GM12878 (cell line): ENCODE data around the gene CDKN2AIPNL. TPM values are rescaled to one million over a fixed set of nuclear protein-coding genes. Genes with fewer than 3 reads are reported as not detected.
A peak's percentile ranks its signal among the peaks of the same experiment; 100 is the strongest.

Source experiments
- CHD2 ChIP-seq: IDR thresholded peaks from 2 replicates; pipeline ENCODE4 v1.6.1; 2011; ENCODE audit warnings: low read depth, low read length, improper control_type of control experiment, borderline replicate concordance
- E2F4 ChIP-seq: IDR thresholded peaks from 2 replicates; pipeline ENCODE4 v1.6.1; 2012; ENCODE audit warnings: low read depth, low read length, improper control_type of control experiment
- E4F1 ChIP-seq: fragments of 450-650 bp; IDR thresholded peaks from 2 replicates; pipeline ENCODE4 v1.6.1; 2018; ENCODE audit warnings: borderline replicate concordance, mild to moderate bottlenecking; ENCODE audit not compliant: partially characterized antibody
- ELK1 ChIP-seq: IDR thresholded peaks from 2 replicates; pipeline ENCODE4 v1.6.1; 2012; ENCODE audit warnings: low read depth, low read length, improper control_type of control experiment
- EP300 ChIP-seq, 2 experiments: fragments of 150-350 bp in 1 of 2; IDR thresholded peaks; 2 replicates each; pipeline ENCODE4 v1.6.1; 2011 to 2012; ENCODE audit warnings: low read depth in 2 of 2, low read length in 2 of 2, borderline replicate concordance in 1 of 2, improper control_type of control experiment in 1 of 2, inconsistent platforms in 1 of 2; ENCODE audit not compliant: control insufficient read depth in 1 of 2
- MTA2 ChIP-seq: fragments of 450-650 bp; IDR thresholded peaks from 2 replicates; pipeline ENCODE4 v1.6.1; 2016; ENCODE audit warnings: low read depth, mild to moderate bottlenecking, moderate library complexity
- MXI1 ChIP-seq: fragments of 150-350 bp; IDR thresholded peaks from 2 replicates; pipeline ENCODE4 v1.6.1; 2011; ENCODE audit warnings: low read depth, mild to moderate bottlenecking, inconsistent platforms, low read length, improper control_type of control experiment
- POLR2AphosphoS5 ChIP-seq: IDR thresholded peaks from 2 replicates; pipeline ENCODE4 v1.6.1; 2011; ENCODE audit warnings: mild to moderate bottlenecking, low read length, inconsistent platforms
- RAD21 ChIP-seq: IDR thresholded peaks from 2 replicates; pipeline ENCODE4 v1.6.1; 2011; ENCODE audit warnings: mild to moderate bottlenecking, low read depth, low read length, moderate library complexity; ENCODE audit not compliant: insufficient read depth
- SKIL ChIP-seq: fragments of 450-650 bp; IDR thresholded peaks from 2 replicates; pipeline ENCODE4 v1.6.1; 2017; ENCODE audit warnings: mild to moderate bottlenecking, low read depth, inconsistent platforms; ENCODE audit not compliant: poor library complexity, severe bottlenecking
- SMC3 ChIP-seq: IDR thresholded peaks from 2 replicates; pipeline ENCODE4 v1.6.1; 2011; ENCODE audit warnings: low read length, improper control_type of control experiment, borderline replicate concordance
- TAF1 ChIP-seq: IDR thresholded peaks from 2 replicates; pipeline ENCODE4 v1.6.1; 2011; ENCODE audit warnings: mild to moderate bottlenecking, low read depth, low read length, borderline replicate concordance
- YY1 ChIP-seq: IDR thresholded peaks from 2 replicates; pipeline ENCODE4 v1.6.1; 2011; ENCODE audit warnings: low read depth, mild to moderate bottlenecking, low read length
- ZNF207 ChIP-seq: fragments of 450-650 bp; IDR thresholded peaks from 2 replicates; pipeline ENCODE4 v1.6.1; 2014; ENCODE audit warnings: antibody characterized with exemption, mild to moderate bottlenecking, borderline replicate concordance
- ZNF217 ChIP-seq: fragments of 450-650 bp; IDR thresholded peaks from 2 replicates; pipeline ENCODE4 v1.6.1; 2017; ENCODE audit warnings: antibody characterized with exemption, mild to moderate bottlenecking
- ZNF687 ChIP-seq: fragments of 450-650 bp; IDR thresholded peaks from 2 replicates; pipeline ENCODE4 v1.6.1; 2017; ENCODE audit warnings: mild to moderate bottlenecking, moderate library complexity
- ZZZ3 ChIP-seq: IDR thresholded peaks from 2 replicates; pipeline ENCODE4 v1.6.1; 2011; ENCODE audit warnings: low read depth; ENCODE audit not compliant: control insufficient read depth, insufficient read length
- polyA plus RNA-seq, 11 experiments: library from polyadenylated mRNA; depleted of rRNA in 4 of 11; unstranded in 6 of 11; stranded (reverse) in 5 of 11; fragments of >200 nt; fragmentation: Nextera tagmentation in 4 of 11; fragmentation: Illumina TruSeq in 1 of 11; extraction: Ambion mirVana in 4 of 11; extraction: Trizol in 1 of 11; gene quantifications; 1 replicate in 1 of 11; 2 replicates in 10 of 11; pipeline versions ENCODE4 v1.2.1 to v1.2.3, GENCODE V29; 2011 to 2016; ENCODE audit warnings: inconsistent platforms in 2 of 11, missing spikeins in 2 of 11, low read depth in 1 of 11
- total RNA-seq, 4 experiments: library from RNA; depleted of rRNA in 3 of 4; stranded (reverse); fragments of >200 nt in 3 of 4; fragmentation: Illumina TruSeq in 1 of 4; extraction: Trizol in 1 of 4; gene quantifications; 2 replicates each; pipeline versions ENCODE4 v1.2.1 to v1.2.3, GENCODE V29; 2013 to 2021

CDKN2AIPNL gene
- total and polyA plus RNA-seq, 10 of the 15 experiments (the other 5 are each of a cell fraction or from before 2014, with no cell fraction given), result 23.5 to 72.0 (median 36.6) TPM

GRCh38 chr5:134411546-134412266 is at the start of gene CDKN2AIPNL (continued):
- TF ChIP-seq E2F4 (peak; percentile 82), SMC3 (peak; percentile 71), RAD21 (peak; percentile 66), ELK1 (peak; percentile 56; the same call in 1 of the 2 replicates), EP300 (IDR thresholded peaks at IDR 0.05; ENCODE audit: borderline replicate concordance in 1 of 2, control insufficient read depth in 1 of 2, low read depth in 2 of 2, low read length in 2 of 2) (peak in 1 of 2 experiments; percentile 46; a peak in 1 of 4 replicates), CHD2 (peak; percentile 73), YY1 (peak; percentile 93), TAF1 (peak; percentile 96), E4F1 (no peak), ZNF217 (no peak), POLR2AphosphoS5 (peak; percentile 72; the same call in 1 of the 2 replicates), MXI1 (peak; percentile 72), ZNF687 (peak; percentile 54; the same call in 1 of the 2 replicates), SKIL (no peak), ZZZ3 (no peak), MTA2 (no peak), ZNF207 (peak; percentile 90; the same call in 1 of the 2 replicates)
